K562 (cell line): Measurements from ENCODE around the gene MECP2. TPM values are rescaled to one million over a fixed set of nuclear protein-coding genes. Genes with fewer than 3 reads are reported as not detected.

Experiments
- ATAC-seq: fragments of 200-7000 bp; cut with Tn5 transposase; 3 replicates; pipeline ENCODE4 v1.9.1; 2020; ENCODE audit warnings: moderate library complexity
- BruUV-seq: library from RNA; stranded (reverse); fragments of 400-500 nt; replicated peaks from 2 replicates; lab custom pipeline; 2021; lab: Mats Ljungman, UMichigan
- CTCF ChIA-PET: fragments of 300-600 bp; formaldehyde crosslinking; extraction: SDS; loops from one replicate; lab custom pipeline; 2021; ENCODE audit warnings: low intra/inter-chr PET ratio; lab: Yijun Ruan, JAX
- POLR2A ChIA-PET: fragments of 300-600, 350-650 bp; sonication (Branson Sonifier 250); formaldehyde crosslinking; extraction: SDS; loops from one replicate; lab custom pipeline; 2021; ENCODE audit warnings: antibody characterized with exemption, inconsistent platforms; lab: Yijun Ruan, JAX
- DNase-seq, 4 experiments: peaks; one replicate each; pipeline versions ENCODE4 v3.0.0 to v3.0.0-alpha.2; 2011 to 2018; ENCODE audit warnings: low spot score in 3 of 4, mixed read lengths in 3 of 4; ENCODE audit errors: extremely low read depth in 1 of 4
- FAIRE-seq: peaks from 2 replicates; lab custom pipeline; 2011; peaks lifted over from hg19 to GRCh38; lab: Jason Lieb, UNC
- H2AFZ ChIP-seq: 2 replicates; pipeline ENCODE4 v1.6.0; 2011; ENCODE audit warnings: low read depth, low read length, control low read depth, inconsistent platforms
- H3K27ac ChIP-seq: fragments of 200-600 bp; 3 replicates; pipeline ENCODE4 v1.8.0; 2011; ENCODE audit warnings: low read depth, mild to moderate bottlenecking, control low read depth, inconsistent platforms, low read length, moderate library complexity, mixed read lengths; ENCODE audit errors: extremely low read depth
- H3K27me3 ChIP-seq, 2 experiments: fragments of 300-600 bp in 1 of 2; 2 replicates in 1 of 2; 3 replicates in 1 of 2; pipeline versions ENCODE4 v1.6.0 to v1.8.0; 2011; ENCODE audit warnings: inconsistent platforms in 2 of 2, low read length in 2 of 2, mild to moderate bottlenecking in 1 of 2, mixed read lengths in 1 of 2, moderate library complexity in 1 of 2; ENCODE audit not compliant: control insufficient read depth in 2 of 2, insufficient read depth in 2 of 2
- H3K36me3 ChIP-seq: fragments of 300-600 bp; 3 replicates; pipeline ENCODE4 v1.8.0; 2011; ENCODE audit warnings: mild to moderate bottlenecking, low read length, inconsistent platforms; ENCODE audit not compliant: control insufficient read depth, insufficient read depth
- H3K4me1 ChIP-seq, 2 experiments: fragments of 200-600 bp in 1 of 2; replicated peaks in 1 of 2; 2 replicates in 1 of 2; 3 replicates in 1 of 2; pipeline versions ENCODE4 v1.5.1 to v1.8.0; 2011; ENCODE audit warnings: inconsistent platforms in 2 of 2, low read length in 2 of 2, mild to moderate bottlenecking in 1 of 2, mixed read lengths in 1 of 2, moderate library complexity in 1 of 2; ENCODE audit not compliant: control insufficient read depth in 2 of 2, insufficient read depth in 2 of 2
- H3K4me2 ChIP-seq: 2 replicates; pipeline ENCODE4 v1.6.1; 2011; ENCODE audit warnings: low read length, control low read depth, inconsistent platforms, mixed read lengths; ENCODE audit not compliant: insufficient read depth
- H3K4me3 ChIP-seq: fragments of 200-600 bp; sonication (generic), shearing (Covaris generic); 2 replicates; pipeline ENCODE4 v1.5.1; 2016; ENCODE audit warnings: control low read depth, inconsistent platforms
- H3K79me2 ChIP-seq: fragments of 200-600 bp; 3 replicates; pipeline ENCODE4 v1.8.0; 2011; ENCODE audit warnings: low read length, inconsistent platforms; ENCODE audit not compliant: control insufficient read depth, insufficient read depth
- H3K9ac ChIP-seq, 2 experiments: 2 replicates each; pipeline versions ENCODE4 v1.6.0 to v1.6.1; 2011; ENCODE audit warnings: low read depth in 2 of 2, low read length in 2 of 2, control low read depth in 1 of 2, inconsistent platforms in 1 of 2, mild to moderate bottlenecking in 1 of 2, mixed read lengths in 1 of 2; ENCODE audit not compliant: insufficient read depth in 1 of 2
- H3K9me1 ChIP-seq: one replicate; pipeline ENCODE4 v1.6.0; 2011; ENCODE audit warnings: inconsistent platforms, mild to moderate bottlenecking, low read length, moderate library complexity; ENCODE audit not compliant: control insufficient read depth, insufficient read depth
- H3K9me3 ChIP-seq: replicated peaks from 2 replicates; pipeline ENCODE4 v1.5.1; 2011; ENCODE audit warnings: low read depth, low read length, inconsistent platforms; ENCODE audit not compliant: control insufficient read depth, insufficient read depth
- H4K20me1 ChIP-seq: replicated peaks from 2 replicates; pipeline ENCODE4 v1.6.1; 2011; ENCODE audit warnings: low read length, inconsistent platforms, mixed read lengths; ENCODE audit not compliant: control insufficient read depth, insufficient read depth
- POLR2A ChIP-seq: fragments of 450-650 bp; conservative IDR thresholded peaks from 2 replicates; pipeline ENCODE4 v1.6.1; 2016
- POLR2G ChIP-seq: fragments of 200-400 bp; formaldehyde crosslinking; IDR thresholded peaks from 2 replicates; pipeline ENCODE4 v1.6.1; 2017; ENCODE audit warnings: low read depth, mild to moderate bottlenecking, antibody characterized with exemption, low read length, moderate library complexity
- RBFOX2 ChIP-seq: fragments of 200-400 bp; formaldehyde crosslinking; IDR thresholded peaks from 2 replicates; pipeline ENCODE4 v1.6.1; 2017; ENCODE audit warnings: low read depth, mild to moderate bottlenecking, low read length, moderate library complexity
- RBM22 ChIP-seq: fragments of 200-400 bp; formaldehyde crosslinking; IDR thresholded peaks from 2 replicates; pipeline ENCODE4 v1.6.1; 2018; ENCODE audit warnings: low read length, low read depth; ENCODE audit not compliant: poor library complexity, severe bottlenecking
- SUPT5H ChIP-seq: fragments of 450-650 bp; IDR thresholded peaks from 2 replicates; pipeline ENCODE4 v1.6.1; 2016
- ZEB2 ChIP-seq: fragments of 450-650 bp; IDR thresholded peaks from 2 replicates; pipeline ENCODE4 v1.6.1; 2016
- WGBS: fragments of 100-300 bp; shearing (Covaris generic); methylation state at CpG from one replicate; pipeline ENCODE4 v1.1.6; 2016; ENCODE audit warnings: low coverage, mixed read lengths; ENCODE audit not compliant: insufficient coverage; ENCODE audit errors: missing lambda C conversion rate; 5-methylcytosine and 5-hydroxymethylcytosine counted together
- in situ Hi-C: fragments of 300-500 bp; cut with MboI; formaldehyde crosslinking; loops from 4 replicates; pipeline ENCODE4 v1.15.0; 2018; ENCODE audit warnings: inconsistent platforms, mixed read lengths
- intact Hi-C: fragments of 100-400 bp; cut with micrococcal nuclease; formaldehyde crosslinking; loops from 2 replicates; pipeline ENCODE4 v1.14.2; 2022
- polyA plus RNA-seq, 8 experiments: library from polyadenylated mRNA; depleted of rRNA in 4 of 8; stranded (reverse) in 5 of 8; unstranded in 3 of 8; fragments of >200 nt; fragmentation: Nextera tagmentation in 2 of 8; fragmentation: Illumina TruSeq in 1 of 8; extraction: Ambion mirVana in 2 of 8; extraction: Trizol in 1 of 8; gene quantifications; 2 replicates each; pipeline versions ENCODE4 v1.2.1 to v1.2.3, GENCODE V29; 2011 to 2014; ENCODE audit warnings: inconsistent platforms in 1 of 8, missing spikeins in 1 of 8
- total RNA-seq, 7 experiments: library from RNA; depleted of rRNA in 6 of 7; stranded (reverse); fragments of >200 nt in 6 of 7; fragmentation: Illumina TruSeq in 2 of 7; extraction: Trizol in 2 of 7; gene quantifications; 2 replicates each; pipeline versions ENCODE4 v1.2.1 to v1.2.3, GENCODE V29; 2011 to 2021; ENCODE audit warnings: low replicate concordance in 1 of 7

Gene MECP2
- total and polyA plus RNA-seq, 9 of the 15 experiments (the other 6 are each of a cell fraction or from before 2014, with no cell fraction given), result 2.1 to 50.9 (median 30.5) TPM

- Histone ChIP-seq H4K20me1 (no peaks in the 10 kb centered on the region; the same call in 1 of the 2 replicates), H3K9me3 (no peaks in the 10 kb centered on the region), H3K9ac (peak overlapping the region in 1 of 2 experiments; percentile 55; a peak in 2 of 4 replicates), H3K9me1 (no peaks in the 10 kb centered on the region), H3K27ac (no peak overlapping the region), H3K4me3 (no peak overlapping the region), H3K4me2 (no peak overlapping the region), H3K4me1 (peaks cover 0 to 53% of the 10 kb centered on the region in 2 experiments; a peak in 3 of 5 replicates), H3K36me3 (peaks cover 82% of the 10 kb centered on the region; the same call in 2 of the 3 replicates), H3K27me3 (no peaks in the 10 kb centered on the region), H3K79me2 (peaks cover 14% of the 10 kb centered on the region), H2AFZ (no peak overlapping the region)
- peak; percentile 75 for TF ChIP-seq POLR2G
- TF ChIP-seq RBM22, result peak; percentile 31
- 0 out of 2 replicates have a peak, but pooled peaks have one; percentile 5 for TF ChIP-seq SUPT5H
- peak; percentile 57; the same call in 1 of the 2 replicates for TF ChIP-seq POLR2A
- TF ChIP-seq RBFOX2, result peak; percentile 83
- no peak for TF ChIP-seq ZEB2
- no peak for DNase-seq
- intact Hi-C loops (no loop called here), in situ Hi-C loops (no loop called here)
- ChIA-PET CTCF (no interaction called here), POLR2A (interaction anchor here (1.1 to 2.0 kb wide), 3 partner anchors 15 to 45 kb away, joined by 3 to 8 read pairs (median 3); no protein-coding TSS in a partner anchor)
- no peak for FAIRE-seq
- BruUV-seq, result no TSS peak
- no peak for ATAC-seq
- WGBS, result 93% methylated on average over 11 of the region's 18 CpGs
These were observed 85.9 kb downstream of the MECP2 start for GRCh38 chrX:154011376-154012335.
